ENCODE results near the gene TRIM15.
A peak's percentile ranks its signal among the peaks of the same experiment; 100 is the strongest.
"Not testable (repeated sequence)": the region's sequence is repeated elsewhere in the genome, so short reads cannot be mapped to it uniquely, and the experiment has no call there.

The TRIM15 gene

GRCh38 chr6:30163918-30164654 is 740 bp downstream of the TRIM15 start:
- DNase-seq: no peak

GRCh38 chr6:30164714-30165113 is 1.4 kb downstream of the TRIM15 start:
- DNase-seq: no peak

- DNase-seq: not testable (repeated sequence)
These were observed 1.9 kb downstream of the TRIM15 start for GRCh38 chr6:30165238-30165637.

- no peak for DNase-seq
These were observed 3.8 kb downstream of the TRIM15 start for GRCh38 chr6:30167101-30167500.

- no peak for DNase-seq
These were observed 5.4 kb downstream of the TRIM15 start for GRCh38 chr6:30168741-30169140.

- DNase-seq: peak; percentile 6
These were observed 6.6 kb downstream of the TRIM15 start for GRCh38 chr6:30169658-30170614.

GRCh38 chr6:30171677-30172471 is 8.5 kb downstream of the TRIM15 start:
- no peak for DNase-seq

- no peak for DNase-seq
These were observed 9.3 kb downstream of the TRIM15 start for GRCh38 chr6:30172681-30173080.

- DNase-seq: no peak
These were observed 12.4 kb downstream of the TRIM15 start for GRCh38 chr6:30175765-30176164.

GRCh38 chr6:30178837-30179236 is 15.5 kb downstream of the TRIM15 start:
- DNase-seq: no peak

GRCh38 chr6:30180145-30180544 is 16.8 kb downstream of the TRIM15 start:
- no peak for DNase-seq

GRCh38 chr6:30184417-30185031 is 21.2 kb downstream of the TRIM15 start:
- no peak for DNase-seq

- DNase-seq: no peak
These were observed 22.6 kb downstream of the TRIM15 start for GRCh38 chr6:30185846-30186484.

GRCh38 chr6:30188541-30188940 is 25.2 kb downstream of the TRIM15 start:
- no peak for DNase-seq

- DNase-seq: no peak
These were observed 28.7 kb downstream of the TRIM15 start for GRCh38 chr6:30192076-30192475.

GRCh38 chr6:30194797-30195690 is 31.7 kb downstream of the TRIM15 start:
- DNase-seq: no peak

- DNase-seq: no peak
These were observed 32.6 kb downstream of the TRIM15 start for GRCh38 chr6:30195951-30196350.

- no peak for DNase-seq
These were observed 33.0 kb downstream of the TRIM15 start for GRCh38 chr6:30196376-30196775.

- DNase-seq: no peak
These were observed 35.1 kb downstream of the TRIM15 start for GRCh38 chr6:30198166-30199084.

Measured in CD4-positive, alpha-beta T cell treated with Interleukin-6 for 4 hours (primary cell).